ENCODE measurements around the gene UVRAG.

DNA sequence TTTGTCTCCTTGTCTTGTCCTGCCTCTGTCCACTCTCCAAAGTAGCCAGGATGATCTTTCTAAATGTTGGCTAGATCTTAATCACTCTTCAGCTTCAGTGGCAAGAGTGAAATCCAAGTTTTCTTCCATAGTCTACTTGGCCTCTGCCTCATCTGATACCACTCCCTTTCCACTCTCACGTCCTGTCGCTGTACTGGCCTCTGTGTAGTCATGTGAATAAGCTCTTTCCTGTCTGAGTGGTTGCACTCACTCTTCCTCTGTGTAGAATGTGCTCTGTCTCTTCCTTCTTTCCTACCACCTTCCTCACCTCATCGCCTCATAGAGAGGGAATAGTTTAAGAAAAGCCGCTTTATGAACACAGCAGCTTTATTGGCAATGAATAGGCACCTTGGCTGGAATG is 304.8 kb downstream of the UVRAG start:
- TF ChIP-seq SUZ12 (IDR thresholded peaks at IDR 0.05; ENCODE audit: extremely low read depth, insufficient read depth, insufficient read length): no peak
- TF ChIP-seq ZNF274 (IDR thresholded peaks at IDR 0.05; ENCODE audit: low read depth, low read length): no peak
- no peak for TF ChIP-seq YY1 (IDR thresholded peaks at IDR 0.05; ENCODE audit: insufficient read depth, insufficient read length)
